PFSK-1 (cell line): Measurements from ENCODE around the gene AHSP.

Experiments
- FOXP2 ChIP-seq: optimal IDR thresholded peaks from 2 replicates; pipeline ENCODE3; 2011; ENCODE audit warnings: borderline replicate concordance, control low read depth, inconsistent platforms; ENCODE audit not compliant: insufficient read depth; ENCODE audit errors: extremely low read length, extremely low read depth
- POLR2AphosphoS5 ChIP-seq: IDR thresholded peaks from 2 replicates; pipeline ENCODE4 v1.6.1; 2012; ENCODE audit warnings: low read depth, mild to moderate bottlenecking, control low read depth, low read length, moderate library complexity
- SIN3A ChIP-seq: IDR thresholded peaks from 2 replicates; pipeline ENCODE4 v1.6.1; 2012; ENCODE audit warnings: mild to moderate bottlenecking, low read length, moderate library complexity, borderline replicate concordance; ENCODE audit not compliant: insufficient read depth
- TAF1 ChIP-seq: IDR thresholded peaks from 2 replicates; pipeline ENCODE4 v1.6.1; 2012; ENCODE audit warnings: low read length, control low read depth, borderline replicate concordance; ENCODE audit not compliant: insufficient read depth
- TF ChIP-seq, protein P1 (sequence below), 2 experiments: IDR thresholded peaks; 2 replicates each; pipeline versions ENCODE4 v1.6.1 to v1.8.0; 2011 to 2012; ENCODE audit warnings: low read depth in 2 of 2, low read length in 2 of 2, control low read depth in 1 of 2, inconsistent platforms in 1 of 2, mild to moderate bottlenecking in 1 of 2, moderate library complexity in 1 of 2; ENCODE audit not compliant: insufficient read depth in 1 of 2

AHSP gene

DNA sequence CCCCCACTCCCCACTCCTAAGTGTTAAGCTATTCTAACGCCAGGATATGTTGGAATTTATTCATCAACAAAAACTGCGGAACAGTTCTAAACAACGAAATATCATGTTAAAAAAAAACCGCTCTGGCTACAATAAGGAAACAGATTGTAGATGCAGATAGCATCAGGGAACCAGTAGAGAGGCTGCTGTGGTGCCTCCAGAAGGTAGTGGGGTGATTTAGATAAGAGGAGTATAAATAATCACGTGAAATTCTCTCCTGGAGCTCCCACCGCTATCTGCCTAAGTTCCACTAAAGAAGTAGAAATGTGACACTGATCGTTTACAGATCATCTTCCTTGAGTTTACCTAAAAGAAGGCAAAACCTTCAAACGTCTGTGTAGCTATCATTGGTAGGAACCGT is 8.0 kb downstream of the AHSP start:
- TF ChIP-seq POLR2AphosphoS5 (no peak), FOXP2 (no peak), SIN3A (no peak), TAF1 (no peak)
- TF ChIP-seq, protein P1, sequence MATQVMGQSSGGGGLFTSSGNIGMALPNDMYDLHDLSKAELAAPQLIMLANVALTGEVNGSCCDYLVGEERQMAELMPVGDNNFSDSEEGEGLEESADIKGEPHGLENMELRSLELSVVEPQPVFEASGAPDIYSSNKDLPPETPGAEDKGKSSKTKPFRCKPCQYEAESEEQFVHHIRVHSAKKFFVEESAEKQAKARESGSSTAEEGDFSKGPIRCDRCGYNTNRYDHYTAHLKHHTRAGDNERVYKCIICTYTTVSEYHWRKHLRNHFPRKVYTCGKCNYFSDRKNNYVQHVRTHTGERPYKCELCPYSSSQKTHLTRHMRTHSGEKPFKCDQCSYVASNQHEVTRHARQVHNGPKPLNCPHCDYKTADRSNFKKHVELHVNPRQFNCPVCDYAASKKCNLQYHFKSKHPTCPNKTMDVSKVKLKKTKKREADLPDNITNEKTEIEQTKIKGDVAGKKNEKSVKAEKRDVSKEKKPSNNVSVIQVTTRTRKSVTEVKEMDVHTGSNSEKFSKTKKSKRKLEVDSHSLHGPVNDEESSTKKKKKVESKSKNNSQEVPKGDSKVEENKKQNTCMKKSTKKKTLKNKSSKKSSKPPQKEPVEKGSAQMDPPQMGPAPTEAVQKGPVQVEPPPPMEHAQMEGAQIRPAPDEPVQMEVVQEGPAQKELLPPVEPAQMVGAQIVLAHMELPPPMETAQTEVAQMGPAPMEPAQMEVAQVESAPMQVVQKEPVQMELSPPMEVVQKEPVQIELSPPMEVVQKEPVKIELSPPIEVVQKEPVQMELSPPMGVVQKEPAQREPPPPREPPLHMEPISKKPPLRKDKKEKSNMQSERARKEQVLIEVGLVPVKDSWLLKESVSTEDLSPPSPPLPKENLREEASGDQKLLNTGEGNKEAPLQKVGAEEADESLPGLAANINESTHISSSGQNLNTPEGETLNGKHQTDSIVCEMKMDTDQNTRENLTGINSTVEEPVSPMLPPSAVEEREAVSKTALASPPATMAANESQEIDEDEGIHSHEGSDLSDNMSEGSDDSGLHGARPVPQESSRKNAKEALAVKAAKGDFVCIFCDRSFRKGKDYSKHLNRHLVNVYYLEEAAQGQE (IDR thresholded peaks at IDR 0.05; ENCODE audit: insufficient read depth in 1 of 2, low read depth in 2 of 2, low read length in 2 of 2) = no peak

DNA sequence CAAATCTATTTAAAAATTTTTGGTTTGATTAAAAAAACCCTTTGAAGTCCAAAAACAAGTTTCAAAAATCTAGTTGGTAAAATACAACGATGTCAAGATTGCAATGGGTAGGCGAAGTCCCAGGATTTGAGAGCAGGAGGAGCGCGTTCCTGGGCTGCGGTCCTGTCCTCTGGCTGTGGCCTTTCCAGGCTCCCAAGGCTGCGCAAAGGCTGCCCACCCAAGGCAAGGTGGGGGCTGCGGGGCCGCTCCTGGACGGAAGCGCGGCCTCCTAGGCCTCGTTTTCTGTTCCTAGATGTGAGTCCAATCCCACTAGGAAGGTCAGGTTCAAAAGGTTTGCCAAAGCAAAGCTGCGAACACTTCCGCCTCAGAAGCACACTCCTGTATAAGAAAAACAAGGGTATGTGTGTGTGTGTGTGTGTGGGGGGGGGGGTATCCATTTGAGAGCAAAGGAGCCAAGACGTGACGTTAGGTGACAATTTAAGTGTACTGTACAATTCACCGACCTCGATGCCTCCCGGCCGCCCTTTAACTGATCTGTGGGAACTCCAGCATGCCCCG is 9.2 kb downstream of the AHSP start:
- no peak for TF ChIP-seq POLR2AphosphoS5
- no peak for TF ChIP-seq TAF1
- no peak for TF ChIP-seq SIN3A
- TF ChIP-seq FOXP2 = no peak
- TF ChIP-seq, protein P1 (IDR thresholded peaks at IDR 0.05; ENCODE audit: insufficient read depth in 1 of 2, low read depth in 2 of 2, low read length in 2 of 2) = no peak

DNA sequence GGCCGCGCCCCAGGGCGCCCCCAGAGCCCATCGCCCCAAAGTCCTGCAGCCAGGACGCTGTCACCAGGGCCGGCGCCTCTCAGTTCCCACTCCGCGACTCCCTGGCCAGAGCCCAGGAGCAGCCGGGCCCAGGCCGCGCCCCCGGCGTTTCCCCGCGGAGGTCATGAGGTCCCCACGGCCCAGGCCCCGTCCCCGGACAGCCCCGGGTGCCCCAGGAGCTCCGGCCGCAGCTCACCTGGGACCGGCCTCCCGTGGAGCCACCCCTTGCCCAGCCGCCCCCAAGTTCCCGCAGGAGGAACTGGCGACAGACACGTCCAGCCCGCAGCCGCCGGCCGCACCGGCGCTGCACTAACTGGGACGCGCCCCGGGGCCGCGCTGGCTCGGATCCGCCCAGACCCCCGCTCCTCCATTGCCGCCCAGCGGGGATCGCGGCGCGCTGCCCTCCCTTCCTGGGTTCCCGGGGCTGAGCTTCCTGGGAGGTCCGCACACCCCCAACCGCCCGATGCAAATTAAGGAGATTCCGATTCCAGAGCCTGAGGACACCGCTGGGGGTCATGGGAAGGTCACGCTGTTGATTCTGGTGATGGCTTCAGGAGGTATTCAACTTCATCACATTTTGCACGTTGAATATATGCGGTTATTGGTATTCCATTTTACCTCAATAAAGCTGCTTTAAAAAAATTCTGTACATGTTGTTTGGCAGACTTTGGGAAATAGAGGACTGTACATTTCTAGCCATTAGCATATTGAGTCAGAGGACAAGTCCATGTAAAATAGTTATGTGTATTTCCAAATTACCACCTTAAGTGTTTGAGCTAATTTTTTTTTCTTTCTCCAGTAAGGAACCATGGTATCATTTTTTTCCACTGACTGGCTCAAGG is 9.9 kb downstream of the AHSP start:
- no peak for TF ChIP-seq SIN3A
- TF ChIP-seq, protein P1 (IDR thresholded peaks at IDR 0.05; ENCODE audit: insufficient read depth in 1 of 2, low read depth in 2 of 2, low read length in 2 of 2) = no peak
- no peak for TF ChIP-seq TAF1
- TF ChIP-seq POLR2AphosphoS5 = no peak
- no peak for TF ChIP-seq FOXP2

DNA sequence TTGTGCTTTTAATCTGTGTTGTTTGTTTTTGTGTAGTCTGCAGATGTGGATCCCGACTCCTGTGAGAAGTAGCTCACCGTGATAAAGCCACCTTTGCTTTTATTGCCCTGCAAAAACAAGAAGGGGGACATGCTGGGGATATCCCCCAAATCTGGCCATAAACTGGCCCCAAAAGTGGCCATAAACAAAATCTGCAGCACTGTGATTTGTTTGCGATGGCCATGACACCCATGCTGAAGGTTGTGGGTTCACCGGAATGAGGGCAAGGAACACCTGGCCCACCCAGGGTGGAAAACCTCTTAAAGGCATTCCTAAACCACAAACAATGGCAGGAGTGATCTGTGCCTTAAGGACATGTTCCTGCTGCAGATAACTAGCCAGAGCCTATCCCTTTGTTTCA is 15.1 kb downstream of the AHSP start:
- no peak for TF ChIP-seq TAF1
- TF ChIP-seq SIN3A = no peak
- no peak for TF ChIP-seq FOXP2
- TF ChIP-seq POLR2AphosphoS5 = no peak
- TF ChIP-seq, protein P1 (IDR thresholded peaks at IDR 0.05; ENCODE audit: insufficient read depth in 1 of 2, low read depth in 2 of 2, low read length in 2 of 2) = no peak
